ENCODE results near the gene HYI.

The HYI gene

DNA sequence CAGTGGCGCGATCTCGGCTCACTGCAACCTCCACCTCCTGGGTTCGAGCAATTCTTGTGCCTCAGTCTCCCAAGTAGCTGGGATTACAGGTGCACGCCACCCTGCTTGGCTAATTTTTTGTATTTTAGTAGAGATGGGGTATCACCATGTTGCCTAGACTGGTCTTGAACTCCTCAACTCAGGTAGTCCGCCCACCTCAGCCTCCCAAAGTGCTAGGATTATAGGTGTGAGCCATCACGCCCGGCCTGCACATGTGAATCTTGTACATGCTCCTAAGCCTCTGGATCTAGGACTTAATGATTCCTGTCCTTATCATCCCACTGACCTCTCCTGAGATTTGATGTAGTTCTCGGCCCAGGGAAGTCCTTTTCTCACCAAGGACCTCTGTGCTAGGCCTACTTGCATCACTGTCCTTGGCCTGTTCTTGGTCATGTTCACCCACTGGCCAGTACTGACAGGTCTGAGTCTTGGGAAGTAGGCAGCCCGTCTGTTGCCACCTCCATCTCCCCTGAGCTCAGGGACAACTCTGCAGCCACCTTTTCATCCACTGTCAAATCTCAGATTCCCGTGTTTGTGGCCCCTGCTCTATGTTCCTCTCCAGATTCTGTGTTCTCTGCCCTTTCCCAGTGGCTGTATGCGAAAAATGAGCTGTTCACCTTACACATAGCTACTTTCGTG lies 9.4 kb downstream of the HYI start:
- TF ChIP-seq FOXM1 (IDR thresholded peaks at IDR 0.05; ENCODE audit: borderline replicate concordance, low read depth) (no peak), CREB1 (IDR thresholded peaks at IDR 0.05; ENCODE audit: low read depth) (no peak), CEBPB (IDR thresholded peaks at IDR 0.05) (no peak), ZBTB7A (IDR thresholded peaks at IDR 0.05; ENCODE audit: low read depth) (no peak)
- TF ChIP-seq, protein P1, sequence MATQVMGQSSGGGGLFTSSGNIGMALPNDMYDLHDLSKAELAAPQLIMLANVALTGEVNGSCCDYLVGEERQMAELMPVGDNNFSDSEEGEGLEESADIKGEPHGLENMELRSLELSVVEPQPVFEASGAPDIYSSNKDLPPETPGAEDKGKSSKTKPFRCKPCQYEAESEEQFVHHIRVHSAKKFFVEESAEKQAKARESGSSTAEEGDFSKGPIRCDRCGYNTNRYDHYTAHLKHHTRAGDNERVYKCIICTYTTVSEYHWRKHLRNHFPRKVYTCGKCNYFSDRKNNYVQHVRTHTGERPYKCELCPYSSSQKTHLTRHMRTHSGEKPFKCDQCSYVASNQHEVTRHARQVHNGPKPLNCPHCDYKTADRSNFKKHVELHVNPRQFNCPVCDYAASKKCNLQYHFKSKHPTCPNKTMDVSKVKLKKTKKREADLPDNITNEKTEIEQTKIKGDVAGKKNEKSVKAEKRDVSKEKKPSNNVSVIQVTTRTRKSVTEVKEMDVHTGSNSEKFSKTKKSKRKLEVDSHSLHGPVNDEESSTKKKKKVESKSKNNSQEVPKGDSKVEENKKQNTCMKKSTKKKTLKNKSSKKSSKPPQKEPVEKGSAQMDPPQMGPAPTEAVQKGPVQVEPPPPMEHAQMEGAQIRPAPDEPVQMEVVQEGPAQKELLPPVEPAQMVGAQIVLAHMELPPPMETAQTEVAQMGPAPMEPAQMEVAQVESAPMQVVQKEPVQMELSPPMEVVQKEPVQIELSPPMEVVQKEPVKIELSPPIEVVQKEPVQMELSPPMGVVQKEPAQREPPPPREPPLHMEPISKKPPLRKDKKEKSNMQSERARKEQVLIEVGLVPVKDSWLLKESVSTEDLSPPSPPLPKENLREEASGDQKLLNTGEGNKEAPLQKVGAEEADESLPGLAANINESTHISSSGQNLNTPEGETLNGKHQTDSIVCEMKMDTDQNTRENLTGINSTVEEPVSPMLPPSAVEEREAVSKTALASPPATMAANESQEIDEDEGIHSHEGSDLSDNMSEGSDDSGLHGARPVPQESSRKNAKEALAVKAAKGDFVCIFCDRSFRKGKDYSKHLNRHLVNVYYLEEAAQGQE (IDR thresholded peaks at IDR 0.05; ENCODE audit: low read depth) = no peak

DNA sequence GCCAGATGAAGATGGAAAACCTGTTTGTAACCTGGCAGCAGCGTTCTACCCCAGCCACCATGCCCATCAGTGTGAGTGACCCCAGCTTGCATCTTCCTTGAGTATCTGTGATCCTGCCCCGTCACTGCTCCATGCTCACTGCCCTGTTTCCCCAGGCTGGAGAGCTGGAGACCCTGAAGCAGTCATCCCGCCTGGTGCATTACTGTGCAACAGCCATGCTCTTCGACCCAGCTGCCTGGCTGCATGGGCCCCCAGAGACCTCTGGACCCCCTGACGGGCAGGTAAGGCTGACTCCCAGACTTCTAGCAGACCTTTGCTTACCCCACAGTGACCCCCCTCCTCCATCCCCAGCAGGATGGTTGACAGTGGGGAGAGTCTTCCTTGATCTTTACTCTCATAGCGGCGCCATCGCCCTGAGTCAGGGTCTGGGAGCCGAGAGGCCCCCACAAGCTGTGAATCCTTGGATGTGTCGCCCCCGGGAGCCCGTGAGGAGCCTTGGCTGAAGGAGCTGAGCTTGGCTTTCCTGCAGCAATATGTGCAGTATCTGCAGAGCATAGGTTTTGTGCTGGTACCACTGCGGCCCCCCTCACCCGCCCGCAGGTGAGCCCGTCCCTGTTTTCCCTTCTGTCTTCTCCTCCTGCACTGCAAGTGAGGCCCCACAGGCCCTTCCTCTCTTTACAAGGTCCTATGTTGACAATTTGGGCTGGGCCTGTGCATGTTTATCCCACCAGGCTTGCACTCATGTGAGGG lies 10.4 kb downstream of the HYI start:
- TF ChIP-seq TCF12 (IDR thresholded peaks at IDR 0.05; ENCODE audit: low read depth) (no peak), CREB1 (IDR thresholded peaks at IDR 0.05; ENCODE audit: low read depth) (no peak), FOXM1 (IDR thresholded peaks at IDR 0.05; ENCODE audit: borderline replicate concordance, low read depth) (no peak), ZBTB7A (IDR thresholded peaks at IDR 0.05; ENCODE audit: low read depth) (no peak), CEBPB (IDR thresholded peaks at IDR 0.05) (no peak), TAF1 (IDR thresholded peaks at IDR 0.05; ENCODE audit: low read depth) (no peak), RAD21 (IDR thresholded peaks at IDR 0.05; ENCODE audit: low read depth) (no peak), TEAD4 (IDR thresholded peaks at IDR 0.05) (no peak), EP300 (IDR thresholded peaks at IDR 0.05; ENCODE audit: borderline replicate concordance) (no peak), EGR1 (IDR thresholded peaks at IDR 0.05) (no peak), YY1 (IDR thresholded peaks at IDR 0.05; ENCODE audit: low read depth) (no peak), NFIC (IDR thresholded peaks at IDR 0.05) (no peak)
- TF ChIP-seq, protein P1 (IDR thresholded peaks at IDR 0.05; ENCODE audit: low read depth) = no peak
- TF ChIP-seq, protein P2, sequence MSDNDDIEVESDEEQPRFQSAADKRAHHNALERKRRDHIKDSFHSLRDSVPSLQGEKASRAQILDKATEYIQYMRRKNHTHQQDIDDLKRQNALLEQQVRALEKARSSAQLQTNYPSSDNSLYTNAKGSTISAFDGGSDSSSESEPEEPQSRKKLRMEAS (IDR thresholded peaks at IDR 0.05) = no peak
- TF ChIP-seq, protein P3, sequence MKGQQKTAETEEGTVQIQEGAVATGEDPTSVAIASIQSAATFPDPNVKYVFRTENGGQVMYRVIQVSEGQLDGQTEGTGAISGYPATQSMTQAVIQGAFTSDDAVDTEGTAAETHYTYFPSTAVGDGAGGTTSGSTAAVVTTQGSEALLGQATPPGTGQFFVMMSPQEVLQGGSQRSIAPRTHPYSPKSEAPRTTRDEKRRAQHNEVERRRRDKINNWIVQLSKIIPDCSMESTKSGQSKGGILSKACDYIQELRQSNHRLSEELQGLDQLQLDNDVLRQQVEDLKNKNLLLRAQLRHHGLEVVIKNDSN (IDR thresholded peaks at IDR 0.05) = no peak

DNA sequence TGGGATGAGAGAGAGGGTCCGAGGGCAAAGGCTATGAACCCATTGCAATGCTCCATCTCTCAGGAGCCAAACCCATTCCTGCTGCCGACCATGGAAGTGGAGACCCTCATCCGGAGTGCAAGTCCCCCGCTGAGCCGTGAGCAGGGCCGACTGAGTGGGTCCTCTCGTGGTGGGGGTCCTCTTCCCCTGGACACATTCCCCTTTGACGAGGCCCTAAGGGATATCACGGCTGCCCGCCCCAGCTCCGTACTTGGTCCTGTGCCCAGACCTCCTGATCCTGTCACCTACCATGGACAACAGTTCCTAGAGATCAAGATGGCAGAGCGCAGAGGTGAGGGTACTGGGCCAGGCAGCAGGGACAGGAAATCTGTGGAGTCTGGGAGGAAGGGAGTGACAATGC lies 11.0 kb downstream of the HYI start:
- TF ChIP-seq YY1 (IDR thresholded peaks at IDR 0.05; ENCODE audit: low read depth) = no peak
- no peak for TF ChIP-seq NFIC (IDR thresholded peaks at IDR 0.05)
- no peak for TF ChIP-seq EGR1 (IDR thresholded peaks at IDR 0.05)
- TF ChIP-seq CEBPB (IDR thresholded peaks at IDR 0.05) = no peak

DNA sequence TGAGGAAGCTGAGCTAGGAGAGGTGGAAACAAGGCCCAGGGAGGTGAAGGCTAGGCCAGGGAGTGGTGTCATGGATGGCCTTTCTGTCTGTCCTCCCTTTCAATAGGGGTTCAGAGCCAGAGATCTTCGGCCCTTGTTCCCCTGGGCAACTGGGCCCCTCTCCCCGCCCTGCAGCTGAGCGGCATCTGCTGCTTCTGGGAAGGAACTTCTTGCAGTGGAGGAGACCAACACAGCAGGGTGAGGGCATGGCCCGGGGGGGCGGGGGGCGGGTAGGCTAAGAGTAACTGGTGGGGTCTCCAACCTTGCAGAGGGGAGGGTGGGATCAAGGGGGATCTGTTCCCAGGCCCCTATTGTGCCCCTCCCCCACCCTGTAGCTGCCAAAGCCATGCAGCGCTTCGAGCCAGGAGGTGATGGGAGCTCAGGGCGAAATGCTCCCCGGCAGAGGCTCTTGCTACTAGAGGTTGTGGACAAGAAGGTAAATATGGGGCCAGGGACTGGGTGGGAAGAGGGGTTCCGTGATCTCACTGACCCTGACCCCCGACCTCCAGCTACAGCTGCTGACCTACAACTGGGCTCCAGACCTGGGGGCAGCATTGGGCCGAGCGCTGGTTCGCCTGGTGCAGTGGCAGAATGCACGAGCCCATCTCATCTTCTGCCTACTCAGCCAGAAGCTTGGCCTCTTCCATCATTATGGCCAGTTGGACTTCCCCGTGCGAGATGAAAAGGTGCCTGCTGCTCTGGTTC lies 11.7 kb downstream of the HYI start:
- no peak for TF ChIP-seq CREB1 (IDR thresholded peaks at IDR 0.05; ENCODE audit: low read depth)
- no peak for TF ChIP-seq FOXM1 (IDR thresholded peaks at IDR 0.05; ENCODE audit: borderline replicate concordance, low read depth)
- TF ChIP-seq ZBTB7A (IDR thresholded peaks at IDR 0.05; ENCODE audit: low read depth) = no peak
- TF ChIP-seq, protein P1 (IDR thresholded peaks at IDR 0.05; ENCODE audit: low read depth) = no peak
- TF ChIP-seq, protein P2 (IDR thresholded peaks at IDR 0.05) = no peak
- TF ChIP-seq TEAD4 (IDR thresholded peaks at IDR 0.05) = no peak
- no peak for TF ChIP-seq TCF12 (IDR thresholded peaks at IDR 0.05; ENCODE audit: low read depth)
- no peak for TF ChIP-seq EP300 (IDR thresholded peaks at IDR 0.05; ENCODE audit: borderline replicate concordance)
- no peak for TF ChIP-seq TAF1 (IDR thresholded peaks at IDR 0.05; ENCODE audit: low read depth)
- TF ChIP-seq, protein P3 (IDR thresholded peaks at IDR 0.05) = no peak
- no peak for TF ChIP-seq RAD21 (IDR thresholded peaks at IDR 0.05; ENCODE audit: low read depth)
- no peak for TF ChIP-seq CEBPB (IDR thresholded peaks at IDR 0.05)
- TF ChIP-seq EGR1 (IDR thresholded peaks at IDR 0.05) = no peak
- TF ChIP-seq NFIC (IDR thresholded peaks at IDR 0.05) = no peak
- TF ChIP-seq YY1 (IDR thresholded peaks at IDR 0.05; ENCODE audit: low read depth) = no peak

Measured in Ishikawa (cell line).